ENCODE results near the gene PRELID3B. TPM values are rescaled to one million over a fixed set of nuclear protein-coding genes. Genes with fewer than 3 reads are reported as not detected.

PRELID3B gene
- total RNA-seq, 4 donors from 2014 or later: 35.1 to 60.8 (median 40.0) TPM

DNA sequence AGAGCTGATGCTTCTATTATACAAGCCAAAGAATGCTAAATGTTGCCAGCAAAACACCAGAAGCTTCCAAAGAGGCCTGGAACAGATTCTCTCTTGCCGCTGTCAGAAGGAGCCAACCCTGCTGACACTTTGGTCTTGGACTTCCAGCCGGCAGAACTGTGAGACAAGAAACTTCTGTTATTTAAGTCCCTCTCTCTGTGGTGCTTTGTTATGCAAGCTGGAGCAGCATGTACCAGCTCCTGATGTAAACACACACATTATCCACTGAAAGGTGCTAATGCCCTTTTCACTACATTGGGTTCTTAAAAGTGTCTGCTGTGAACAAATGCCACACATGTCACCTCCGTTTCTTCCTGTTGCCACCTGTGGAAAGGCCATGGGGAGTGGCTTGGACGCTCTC lies 25.9 kb upstream of the PRELID3B start:
- Histone ChIP-seq H3K27ac (no peak overlapping the region), H3K4me1 (peaks cover 0 to 10% (median 4%) of the 10 kb centered on the region in 3 donors), H3K4me3 (no peak overlapping the region), H3K36me3 (no peaks in the 10 kb centered on the region), H3K27me3 (peaks cover 4% of the 10 kb centered on the region), H3K9me3 (no peaks in the 10 kb centered on the region)
- no peak for ATAC-seq
- TF ChIP-seq EP300 (IDR thresholded peaks at IDR 0.05) (no peak), POLR2A (IDR thresholded peaks at IDR 0.05) (no peak), POLR2AphosphoS5 (IDR thresholded peaks at IDR 0.05) (no peak)
- TF ChIP-seq, protein P1, sequence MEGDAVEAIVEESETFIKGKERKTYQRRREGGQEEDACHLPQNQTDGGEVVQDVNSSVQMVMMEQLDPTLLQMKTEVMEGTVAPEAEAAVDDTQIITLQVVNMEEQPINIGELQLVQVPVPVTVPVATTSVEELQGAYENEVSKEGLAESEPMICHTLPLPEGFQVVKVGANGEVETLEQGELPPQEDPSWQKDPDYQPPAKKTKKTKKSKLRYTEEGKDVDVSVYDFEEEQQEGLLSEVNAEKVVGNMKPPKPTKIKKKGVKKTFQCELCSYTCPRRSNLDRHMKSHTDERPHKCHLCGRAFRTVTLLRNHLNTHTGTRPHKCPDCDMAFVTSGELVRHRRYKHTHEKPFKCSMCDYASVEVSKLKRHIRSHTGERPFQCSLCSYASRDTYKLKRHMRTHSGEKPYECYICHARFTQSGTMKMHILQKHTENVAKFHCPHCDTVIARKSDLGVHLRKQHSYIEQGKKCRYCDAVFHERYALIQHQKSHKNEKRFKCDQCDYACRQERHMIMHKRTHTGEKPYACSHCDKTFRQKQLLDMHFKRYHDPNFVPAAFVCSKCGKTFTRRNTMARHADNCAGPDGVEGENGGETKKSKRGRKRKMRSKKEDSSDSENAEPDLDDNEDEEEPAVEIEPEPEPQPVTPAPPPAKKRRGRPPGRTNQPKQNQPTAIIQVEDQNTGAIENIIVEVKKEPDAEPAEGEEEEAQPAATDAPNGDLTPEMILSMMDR (IDR thresholded peaks at IDR 0.05): no peak
- 68 to 71% methylated on average over 3 to 4 of the region's 4 CpGs for WGBS, 2 donors (ENCODE audit: low coverage in 1 of 2)

DNA sequence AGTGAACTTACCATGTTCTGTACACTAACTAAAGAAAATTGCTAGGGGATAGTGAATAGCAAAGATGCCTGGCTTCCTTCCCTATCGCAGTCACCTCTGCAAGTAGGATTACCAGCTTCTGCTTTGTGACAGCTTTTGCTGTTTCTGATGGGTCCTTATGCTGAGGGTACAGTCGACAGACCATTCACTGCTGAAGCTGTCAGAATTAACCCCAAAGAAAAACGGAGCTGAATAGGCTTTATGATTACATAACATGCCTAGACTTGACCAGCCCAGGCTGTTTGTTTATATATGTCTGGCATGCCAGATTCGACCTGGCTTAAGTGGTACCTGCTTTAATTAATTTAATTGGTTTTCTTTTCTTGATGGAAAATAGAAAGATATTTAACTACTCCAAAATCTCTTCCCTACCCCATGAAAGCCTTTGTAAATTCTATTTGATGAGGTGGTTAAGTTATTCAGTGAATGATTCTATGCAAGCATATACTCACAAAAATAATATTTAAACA lies 21.7 kb upstream of the PRELID3B start:
- Histone ChIP-seq H3K27ac (peak overlapping the region in 3 of 4 donors; percentile 29 to 66 (median 33)), H3K36me3 (no peaks in the 10 kb centered on the region), H3K4me3 (no peak overlapping the region), H3K27me3 (no peaks in the 10 kb centered on the region), H3K4me1 (peaks cover 0 to 13% (median 4%) of the 10 kb centered on the region in 3 donors), H3K9me3 (no peaks in the 10 kb centered on the region)
- WGBS, 2 donors (ENCODE audit: low coverage in 1 of 2): 4 to 17% methylated on average over 4 of the region's 4 CpGs
- ATAC-seq: no peak
- TF ChIP-seq POLR2A (IDR thresholded peaks at IDR 0.05) (no peak), EP300 (IDR thresholded peaks at IDR 0.05) (no peak), POLR2AphosphoS5 (IDR thresholded peaks at IDR 0.05) (no peak)
- TF ChIP-seq, protein P1 (IDR thresholded peaks at IDR 0.05): no peak

DNA sequence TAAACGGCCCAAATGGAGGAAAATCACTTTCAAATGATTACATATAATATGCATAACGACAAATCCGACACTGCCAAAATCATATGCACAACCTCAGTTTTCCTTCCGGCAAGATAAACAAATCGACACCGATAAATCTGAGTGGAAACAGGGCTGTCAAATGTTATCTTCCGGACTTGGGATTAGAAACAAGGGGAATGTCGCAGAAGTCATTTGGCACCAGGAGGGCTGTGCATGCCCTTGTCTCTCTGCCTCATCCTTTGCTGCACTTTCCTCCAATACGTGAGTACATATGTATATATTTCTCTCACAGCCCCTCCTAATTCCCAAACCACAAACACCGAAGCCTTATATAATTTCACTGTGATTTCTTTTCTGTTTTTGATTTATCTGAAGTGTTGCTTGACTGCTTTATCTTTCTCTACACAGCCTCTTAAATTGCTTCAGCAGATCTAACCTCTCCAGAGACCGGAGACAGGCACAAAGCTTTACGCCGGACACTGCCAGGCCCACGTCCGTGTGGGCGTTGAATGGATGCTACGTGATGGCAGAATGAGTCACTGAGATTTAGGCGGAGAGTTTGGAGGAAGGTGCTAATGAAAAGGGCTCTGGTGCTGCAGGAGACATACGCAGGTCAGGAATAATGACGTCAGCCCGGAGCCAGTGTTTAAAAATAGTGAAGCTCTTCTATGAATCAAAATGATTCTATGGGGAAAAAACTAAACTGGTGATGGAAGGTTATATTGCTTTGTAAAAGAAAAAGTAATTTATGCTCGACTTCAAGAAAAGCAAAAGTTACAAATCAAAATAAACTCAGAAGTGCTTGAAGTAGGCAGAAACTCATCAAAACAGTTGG lies 21.0 kb upstream of the PRELID3B start:
- Histone ChIP-seq H3K4me3 (no peak overlapping the region), H3K27ac (peak overlapping the region in 3 of 4 donors; percentile 29 to 66 (median 33)), H3K27me3 (no peaks in the 10 kb centered on the region), H3K4me1 (peaks cover 0 to 13% (median 4%) of the 10 kb centered on the region in 3 donors), H3K9me3 (no peaks in the 10 kb centered on the region), H3K36me3 (no peaks in the 10 kb centered on the region)
- ATAC-seq: peak; percentile 89
- no peak for TF ChIP-seq POLR2A (IDR thresholded peaks at IDR 0.05)
- TF ChIP-seq EP300 (IDR thresholded peaks at IDR 0.05): no peak
- peak; percentile 48 for TF ChIP-seq POLR2AphosphoS5 (IDR thresholded peaks at IDR 0.05)
- WGBS, 2 donors (ENCODE audit: low coverage in 1 of 2): 24 to 29% methylated on average over 19 to 21 of the region's 22 CpGs

DNA sequence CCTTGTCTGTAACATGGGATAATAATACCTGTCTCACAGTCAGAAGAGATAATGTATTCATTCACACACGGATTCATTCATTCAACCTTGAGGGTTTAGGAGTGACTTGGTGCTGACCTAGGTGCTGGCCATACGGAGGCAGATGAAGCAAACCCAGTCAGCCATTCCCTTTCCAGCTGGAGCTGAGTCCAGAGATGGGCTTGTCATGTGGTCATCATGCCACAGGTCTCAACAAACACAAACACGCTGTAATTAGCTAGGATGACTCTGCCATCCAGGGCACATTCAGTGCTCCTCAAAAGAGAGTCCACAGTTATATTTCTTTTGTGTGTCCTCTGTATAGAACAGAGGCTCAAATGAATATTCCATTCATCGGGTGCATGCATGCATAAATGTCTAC lies 19.5 kb upstream of the PRELID3B start:
- peaks cover 0 to 13% (median 4%) of the 10 kb centered on the region in 3 donors for H3K4me1 ChIP-seq
- no peaks in the 10 kb centered on the region for H3K9me3 ChIP-seq
- 45 to 67% methylated on average over 1 to 3 of the region's 4 CpGs for WGBS, 2 donors (ENCODE audit: low coverage in 1 of 2)
- no peaks in the 10 kb centered on the region for H3K27me3 ChIP-seq
- H3K4me3 ChIP-seq: no peak overlapping the region
- H3K36me3 ChIP-seq: no peaks in the 10 kb centered on the region
- no peak for ATAC-seq
- H3K27ac ChIP-seq: no peak overlapping the region
- TF ChIP-seq POLR2A (IDR thresholded peaks at IDR 0.05): no peak
- TF ChIP-seq EP300 (IDR thresholded peaks at IDR 0.05): no peak
- TF ChIP-seq POLR2AphosphoS5 (IDR thresholded peaks at IDR 0.05): no peak
- TF ChIP-seq, protein P1 (IDR thresholded peaks at IDR 0.05): no peak

DNA sequence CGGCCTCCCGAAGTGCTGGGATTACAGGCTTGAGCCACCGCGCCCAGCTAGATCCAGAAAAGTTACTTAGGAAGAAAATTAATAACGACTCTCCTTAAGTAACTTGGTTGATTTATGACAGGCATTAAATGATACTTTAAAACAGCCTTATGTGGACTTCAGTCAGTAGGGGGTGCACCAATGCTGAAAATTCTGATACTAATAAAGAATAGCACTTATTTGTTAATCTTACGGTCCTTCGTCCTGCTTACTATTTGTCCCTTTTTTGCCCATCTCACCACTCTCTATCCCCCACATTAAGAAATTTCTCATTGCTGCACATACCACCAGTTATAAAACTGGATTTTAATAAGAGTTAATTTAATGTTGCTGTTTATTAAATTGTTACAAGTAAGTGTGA lies 12.7 kb upstream of the PRELID3B start:
- Histone ChIP-seq H3K27ac (no peak overlapping the region), H3K36me3 (no peaks in the 10 kb centered on the region), H3K4me1 (no peaks in the 10 kb centered on the region), H3K9me3 (no peaks in the 10 kb centered on the region), H3K27me3 (peaks cover 16% of the 10 kb centered on the region), H3K4me3 (no peak overlapping the region)
- 21 to 43% methylated on average over 3 to 5 of the region's 7 CpGs for WGBS, 2 donors (ENCODE audit: low coverage in 1 of 2)
- no peak for ATAC-seq
- TF ChIP-seq, protein P1 (IDR thresholded peaks at IDR 0.05): peak in 2 of 4 experiments; percentile 22 to 32
- TF ChIP-seq POLR2AphosphoS5 (IDR thresholded peaks at IDR 0.05): no peak

Data from gastroesophageal sphincter (tissue), 4 donors.